Right ventricle myocardium inferior (tissue), 1 donor: ENCODE data around the gene RMND5A. TPM values are rescaled to one million over a fixed set of nuclear protein-coding genes. Genes with fewer than 3 reads are reported as not detected.

Experiments
- ATAC-seq: fragments of 200-7000 bp; cut with Tn5 transposase; one replicate; pipeline ENCODE4 v1.9.1; 2020; ENCODE audit warnings: mild to moderate bottlenecking, moderate library complexity
- DNase-seq: peaks from one replicate; pipeline ENCODE4 v3.0.0; 2021; ENCODE audit errors: missing footprints
- intact Hi-C: fragments of 100-400 bp; cut with DNase I; formaldehyde crosslinking; loops from one replicate; pipeline ENCODE4 v1.11.0; 2022
- total RNA-seq: library from RNA; stranded (reverse); fragmentation: NEBNext Ultra II Directional; extraction: Animal tissue kit (Norgen Biotek cat#: 25700); gene quantifications from one replicate; pipeline ENCODE4 v1.2.1, GENCODE V29; 2021
- donor health status: DM: no; HTN: yes; CAD: no; lungs with severe emphysema.

RMND5A gene
- total RNA-seq, 1 donor from 2014 or later = 91.6 TPM

GRCh38 chr2:86785456-86785855 is 65.4 kb downstream of the RMND5A start:
- intact Hi-C loops = no loop called here
- DNase-seq (no peak), ATAC-seq (no peak)

DNA sequence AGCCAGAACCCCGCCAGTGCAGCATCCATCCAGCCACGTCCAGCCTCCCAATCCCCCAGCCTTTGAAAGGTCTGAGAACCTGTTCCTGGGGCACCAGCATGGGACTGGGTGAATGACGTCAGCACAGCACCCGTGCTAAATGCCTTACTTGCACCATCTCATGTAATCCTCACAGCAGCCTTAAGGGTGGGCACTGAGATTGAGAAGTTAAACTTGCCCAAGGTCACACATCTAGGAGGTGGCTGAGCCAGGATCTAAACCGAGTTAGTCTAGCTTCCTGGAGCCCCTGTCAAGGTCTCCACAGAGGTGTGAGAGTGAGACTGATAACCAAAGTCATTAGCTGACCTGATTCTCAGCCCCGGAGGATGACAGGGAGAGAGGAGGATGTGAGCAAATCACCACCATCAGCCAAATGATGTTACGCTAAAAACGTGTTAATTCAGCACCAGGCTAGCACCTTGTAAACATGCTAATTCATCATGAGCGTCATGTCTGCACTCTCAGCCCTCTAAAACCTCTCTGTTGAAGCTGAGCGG is 66.0 kb downstream of the RMND5A start:
- no peak for DNase-seq
- intact Hi-C loops = no loop called here

DNA sequence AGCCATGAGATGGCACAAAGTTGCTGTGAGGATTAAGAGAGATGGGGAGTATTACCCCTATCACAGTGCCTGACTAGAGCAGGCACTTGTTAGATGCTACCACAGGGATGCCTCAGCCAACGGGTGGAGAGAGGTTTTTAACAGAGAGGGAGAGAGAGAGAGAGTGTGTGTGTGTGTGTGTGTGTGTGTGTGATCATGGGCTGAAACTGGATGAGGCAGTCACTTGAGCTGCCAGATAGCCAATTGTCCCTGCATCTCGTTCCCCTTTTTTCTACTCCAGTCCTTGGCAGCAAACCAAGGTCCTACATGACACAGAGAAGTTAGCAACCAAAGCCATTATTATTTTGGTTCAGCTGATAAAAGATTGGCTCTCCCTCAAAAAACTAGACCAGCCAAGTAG is 67.6 kb downstream of the RMND5A start:
- ATAC-seq (peak; percentile 82), DNase-seq (no peak)
- intact Hi-C loops = no loop called here

More for the DNA sequence above, 66.0 kb downstream of the RMND5A start:
- ATAC-seq = no peak

DNA sequence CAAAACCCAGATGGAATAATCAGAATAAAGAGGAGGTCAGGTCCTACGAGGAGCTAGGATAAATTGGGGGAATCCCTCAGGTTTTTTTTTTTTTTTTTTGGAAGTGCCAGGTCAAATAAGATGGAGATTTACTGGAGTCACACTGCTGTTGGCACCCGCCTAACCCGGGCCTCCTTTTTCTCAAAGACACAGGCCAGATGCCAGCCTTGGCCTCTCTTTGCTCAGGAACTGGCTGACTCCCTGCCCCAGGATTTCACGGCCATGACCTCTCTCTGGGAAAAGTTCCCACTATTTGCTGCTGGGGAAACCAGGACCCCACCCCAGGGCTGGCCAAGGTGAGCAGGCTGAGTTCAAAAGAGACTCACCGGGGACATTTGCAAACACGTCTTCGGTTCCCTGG is 68.1 kb downstream of the RMND5A start:
- DNase-seq (peak; percentile 71), ATAC-seq (peak; percentile 77)
- intact Hi-C loops = no loop called here

GRCh38 chr2:86788881-86789686 is 69.0 kb downstream of the RMND5A start:
- ATAC-seq (no peak), DNase-seq (peak; percentile 77)
- intact Hi-C loops = no loop called here

DNA sequence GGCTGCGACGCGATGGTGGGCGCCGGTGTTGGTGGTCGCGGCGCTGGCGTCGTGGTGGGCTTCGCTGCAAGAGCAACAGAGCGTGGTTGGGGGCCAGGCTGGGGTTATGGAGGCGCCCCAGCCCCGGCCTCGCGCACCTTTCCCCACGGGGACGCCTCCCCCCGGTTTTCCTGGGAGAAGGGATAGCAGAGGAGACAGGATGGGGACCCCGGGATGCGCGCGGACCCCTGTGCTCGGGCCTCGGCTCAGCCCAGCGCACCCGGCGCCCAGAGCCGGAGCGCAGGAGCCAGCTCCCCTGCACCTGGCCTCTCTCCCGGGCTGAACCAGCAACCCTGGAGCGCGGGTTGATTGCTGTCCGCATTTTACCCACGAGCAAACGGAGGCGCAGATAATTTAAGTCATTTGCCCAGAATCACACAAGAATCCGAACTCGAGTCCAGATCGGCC is 69.6 kb downstream of the RMND5A start:
- no peak for ATAC-seq
- intact Hi-C loops = no loop called here
- DNase-seq = no peak

- intact Hi-C loops = no loop called here
- ATAC-seq = no peak
- DNase-seq = no peak
Observed at GRCh38 chr2:86790134-86790675, 70.1 kb downstream of the RMND5A start.

GRCh38 chr2:86790676-86791572 is 70.8 kb downstream of the RMND5A start, which contains the start of gene CD8A:
Gene CD8A (minus strand): TSS chr2:86790913. CDS start chr2:86790825, 88 bp downstream.
- DNase-seq = no peak
- no peak for ATAC-seq
- intact Hi-C loops = no loop called here

DNA sequence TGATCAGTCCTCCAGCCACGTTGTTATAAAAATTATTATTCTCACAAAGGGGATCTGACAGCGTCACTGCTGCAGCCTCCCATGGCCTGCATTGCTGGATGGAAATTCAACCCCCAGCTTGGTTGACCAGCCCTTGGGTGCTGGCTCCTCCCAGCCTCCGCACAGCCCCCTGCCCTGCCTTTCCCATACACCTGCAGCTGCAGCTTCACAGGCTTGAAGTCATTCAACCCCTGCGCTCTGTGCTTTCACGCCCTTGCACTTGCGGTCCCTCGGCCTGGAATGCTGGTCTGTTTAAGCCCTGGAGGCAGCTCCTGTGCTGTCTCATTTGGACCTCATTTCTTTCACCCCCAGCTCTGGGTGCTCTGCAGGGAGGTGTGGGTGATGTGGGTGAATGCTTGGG is 71.5 kb downstream of the RMND5A start:
- DNase-seq = no peak
- intact Hi-C loops = no loop called here
- ATAC-seq = no peak

DNA sequence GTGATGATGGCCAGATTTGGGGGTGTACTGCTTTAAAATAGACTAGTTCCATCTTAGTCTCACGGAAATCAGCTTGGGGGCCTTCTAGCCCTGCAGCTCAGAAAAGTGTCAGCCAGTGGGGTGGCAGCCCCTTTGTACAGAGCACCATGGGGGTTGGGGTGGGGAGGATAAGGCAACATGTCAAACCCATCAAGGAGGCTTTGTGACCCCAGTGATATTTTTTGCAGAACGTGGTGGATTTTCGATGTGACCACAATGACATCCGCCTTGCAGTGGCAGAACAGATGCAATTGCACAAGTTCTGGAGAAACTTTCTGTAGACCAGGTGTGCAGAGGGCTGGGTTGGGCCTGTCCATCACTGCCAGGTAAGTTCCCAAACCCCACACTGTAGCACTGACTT is 73.7 kb downstream of the RMND5A start:
- ATAC-seq = no peak
- no peak for DNase-seq
- intact Hi-C loops = no loop called here

DNA sequence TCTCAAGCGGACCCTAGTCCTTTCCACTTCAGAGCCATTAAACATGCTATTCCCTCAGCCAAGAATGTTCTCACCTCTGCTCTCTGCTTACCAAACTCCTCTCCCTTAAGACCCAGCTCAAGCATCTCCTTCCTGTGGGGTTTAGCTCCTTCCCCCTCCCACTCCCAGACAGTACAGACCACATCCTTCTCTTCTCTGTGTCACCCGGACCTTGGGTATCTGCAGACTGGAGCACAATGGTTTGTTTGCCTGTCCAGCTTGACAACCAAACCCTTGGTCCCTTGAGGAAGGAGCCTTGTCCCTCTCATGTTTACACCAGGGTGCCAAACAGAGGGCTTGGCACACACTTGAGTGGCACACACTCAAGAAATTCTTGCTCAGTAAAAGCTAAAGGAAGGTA is 74.8 kb downstream of the RMND5A start:
- intact Hi-C loops = no loop called here
- no peak for DNase-seq
- no peak for ATAC-seq

DNA sequence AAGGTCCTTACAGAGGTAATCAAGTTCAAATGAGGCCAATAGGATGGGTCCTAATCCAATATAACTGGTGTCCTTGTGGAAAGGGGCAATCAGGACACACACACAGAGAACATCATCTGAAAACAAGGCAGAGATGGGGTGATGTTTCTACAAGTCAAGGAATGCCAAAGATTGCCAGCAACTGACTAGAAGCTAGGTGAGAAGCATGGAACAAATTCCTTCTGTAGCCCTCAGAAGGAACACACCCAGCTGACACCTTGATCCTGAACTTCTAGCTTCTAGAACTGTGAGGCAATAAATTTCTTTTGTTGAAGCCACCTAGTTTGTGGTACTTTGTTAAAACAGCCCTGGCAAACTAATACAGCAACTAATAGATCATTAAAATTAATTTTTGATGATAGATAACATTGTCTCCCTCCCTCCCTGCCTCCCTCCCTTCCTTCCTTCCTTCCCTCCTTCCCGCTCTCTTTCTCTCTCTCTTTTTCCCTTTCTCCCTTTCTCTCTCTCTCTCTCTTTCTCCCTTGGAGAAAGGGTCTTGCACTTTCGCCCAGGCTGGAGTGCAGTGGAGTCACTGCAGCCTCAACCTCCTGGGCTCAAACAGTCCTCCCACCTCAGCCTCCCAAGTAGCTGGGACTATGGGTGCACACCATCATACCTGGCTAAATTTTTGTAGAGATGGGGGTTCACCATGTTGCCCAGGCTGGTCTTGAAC is 80.9 kb downstream of the RMND5A start:
- intact Hi-C loops = loop anchor here (10.0 kb wide), 1 partner anchor 414 kb away; no protein-coding TSS in a partner anchor
- ATAC-seq (no peak), DNase-seq (no peak)

DNA sequence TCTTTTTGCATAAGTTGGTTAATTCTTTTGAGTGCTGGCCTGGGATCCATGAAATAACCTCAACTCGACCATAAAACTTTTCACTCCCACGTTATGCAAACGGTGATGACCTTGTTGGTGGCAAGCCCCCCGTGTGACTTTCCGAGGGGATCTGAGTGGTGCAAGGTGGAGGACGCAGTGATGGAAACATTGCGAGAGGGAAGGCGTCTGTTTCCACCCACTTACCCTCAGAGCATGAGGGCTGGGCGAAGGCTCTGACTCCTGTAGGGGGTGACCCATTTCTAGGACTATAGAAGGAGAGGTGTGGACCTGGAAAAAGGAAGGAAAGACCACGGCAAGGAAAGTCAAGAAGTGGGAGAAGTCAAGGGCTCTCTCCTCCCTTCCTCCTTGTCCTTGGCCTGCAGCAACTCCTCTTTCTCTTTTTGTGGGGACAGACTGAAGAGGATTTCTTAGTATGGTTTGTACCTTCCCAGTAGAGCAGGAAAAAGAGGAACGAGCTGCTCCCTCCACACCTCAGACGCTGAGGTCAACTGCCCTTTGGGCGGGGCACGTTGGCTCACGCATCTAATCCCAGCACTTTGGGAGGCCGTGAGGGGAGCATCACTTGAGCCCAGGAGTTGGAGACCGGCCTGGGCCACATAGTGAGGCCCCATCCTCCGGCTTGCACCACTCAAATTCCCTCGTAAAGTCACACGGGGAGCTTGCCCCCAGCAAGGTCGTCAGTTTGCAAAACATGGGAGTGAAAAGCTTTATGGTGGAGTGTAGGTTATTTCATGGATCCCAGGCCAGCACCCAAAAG is 86.2 kb downstream of the RMND5A start:
- no peak for ATAC-seq
- DNase-seq = no peak
- intact Hi-C loops = loop anchor here (10.0 kb wide), 1 partner anchor 409 kb away; no protein-coding TSS in a partner anchor

DNA sequence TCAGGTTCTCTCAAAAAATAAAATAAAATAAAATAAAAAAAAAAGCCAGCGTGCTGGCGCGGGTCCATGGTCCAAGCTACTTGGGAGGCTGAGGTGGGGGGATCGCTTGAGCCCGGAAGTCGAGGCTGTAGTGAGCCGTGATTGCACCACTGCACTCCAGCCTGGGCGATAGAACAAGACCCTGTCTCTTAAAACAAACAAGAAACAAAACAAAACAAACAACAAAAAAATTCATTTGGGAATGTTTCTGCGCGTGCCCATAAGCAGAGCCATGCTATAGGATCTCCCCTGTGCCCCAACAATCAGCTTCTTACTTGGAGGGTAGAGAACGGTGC is 87.0 kb downstream of the RMND5A start:
- intact Hi-C loops = loop anchor here (10.0 kb wide), 1 partner anchor 408 kb away; no protein-coding TSS in a partner anchor
- DNase-seq (no peak), ATAC-seq (no peak)

- DNase-seq = peak; percentile 73
Observed at GRCh38 chr2:86807468-86808275, 87.6 kb downstream of the RMND5A start.

GRCh38 chr2:86808315-86809161 is 88.4 kb downstream of the RMND5A start:
- ATAC-seq (peak; percentile 94), DNase-seq (peak; percentile 92)
- intact Hi-C loops = loop anchor here (10.0 kb wide), 1 partner anchor 406 kb away; no protein-coding TSS in a partner anchor

More at GRCh38 chr2:86807468-86808275, 87.6 kb downstream of the RMND5A start:
- intact Hi-C loops = loop anchor here (10.0 kb wide), 1 partner anchor 407 kb away; no protein-coding TSS in a partner anchor
- peak; percentile 66 for ATAC-seq
